DMS79 treated with DMSO at 0.1 percent for 48 hours (cell line): Measurements from ENCODE around the gene SLC7A1.

ENCODE experiments used
- DNase-seq: peaks from one replicate; lab custom pipeline; 2025; lab: John Stamatoyannopoulos, UW

The SLC7A1 gene

DNA sequence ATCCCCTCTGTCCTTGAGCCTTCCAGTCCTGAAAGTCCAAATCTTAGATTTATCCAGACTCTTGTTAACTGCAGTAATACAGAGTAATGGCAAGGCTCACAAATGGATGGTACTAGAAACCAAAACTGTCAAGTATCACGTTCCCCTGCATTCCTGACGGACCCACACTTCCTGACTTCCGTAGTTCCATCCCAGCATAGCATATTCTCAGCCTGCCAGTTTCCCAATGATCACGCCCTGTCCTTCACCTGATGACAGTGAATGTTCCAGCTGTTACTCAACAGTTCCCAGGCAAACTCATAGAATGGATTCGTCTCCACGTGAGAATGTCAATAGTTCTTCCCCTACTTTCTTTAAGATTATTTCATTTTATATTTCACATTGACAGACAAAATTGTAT is 33.6 kb downstream of the SLC7A1 start:
- no peak for DNase-seq

DNA sequence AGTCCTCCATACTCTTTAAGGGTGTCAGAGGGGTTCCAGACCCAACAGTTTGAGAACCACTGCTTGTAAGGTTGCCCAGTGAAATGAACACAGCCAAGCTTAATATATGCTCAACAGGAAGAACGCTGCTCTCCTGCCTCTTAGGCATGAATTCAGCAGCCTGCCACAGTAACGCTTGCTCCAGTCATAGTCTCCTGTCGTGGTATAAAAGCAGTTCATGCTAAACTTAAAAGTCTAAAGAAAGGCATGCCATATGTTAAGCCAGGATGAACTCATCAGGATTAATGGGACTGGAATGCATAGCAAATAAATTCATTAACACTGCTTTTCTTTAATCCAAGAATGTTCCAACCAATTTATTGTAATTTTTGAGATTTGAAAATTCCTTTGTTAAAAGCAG is 38.7 kb downstream of the SLC7A1 start:
- no peak for DNase-seq

DNA sequence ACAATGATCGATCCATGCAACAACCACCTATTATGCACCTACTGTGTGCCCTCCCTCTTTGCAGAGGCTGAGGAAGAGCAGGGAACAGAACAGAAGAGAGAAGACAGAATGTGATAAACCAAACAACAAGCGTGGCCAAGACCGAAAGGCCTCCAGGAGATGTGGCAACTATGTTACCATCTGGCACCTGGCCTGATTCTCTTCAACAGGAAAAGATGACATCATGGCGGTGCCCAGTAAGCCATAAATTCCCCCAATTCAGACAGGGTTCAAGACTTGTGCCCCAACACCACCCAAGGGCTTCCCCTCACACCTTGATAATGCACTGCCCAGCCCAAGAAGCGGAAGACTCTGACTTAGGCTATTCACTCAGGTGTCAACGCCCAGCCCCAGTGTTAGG is 44.3 kb downstream of the SLC7A1 start:
- DNase-seq: no peak

DNA sequence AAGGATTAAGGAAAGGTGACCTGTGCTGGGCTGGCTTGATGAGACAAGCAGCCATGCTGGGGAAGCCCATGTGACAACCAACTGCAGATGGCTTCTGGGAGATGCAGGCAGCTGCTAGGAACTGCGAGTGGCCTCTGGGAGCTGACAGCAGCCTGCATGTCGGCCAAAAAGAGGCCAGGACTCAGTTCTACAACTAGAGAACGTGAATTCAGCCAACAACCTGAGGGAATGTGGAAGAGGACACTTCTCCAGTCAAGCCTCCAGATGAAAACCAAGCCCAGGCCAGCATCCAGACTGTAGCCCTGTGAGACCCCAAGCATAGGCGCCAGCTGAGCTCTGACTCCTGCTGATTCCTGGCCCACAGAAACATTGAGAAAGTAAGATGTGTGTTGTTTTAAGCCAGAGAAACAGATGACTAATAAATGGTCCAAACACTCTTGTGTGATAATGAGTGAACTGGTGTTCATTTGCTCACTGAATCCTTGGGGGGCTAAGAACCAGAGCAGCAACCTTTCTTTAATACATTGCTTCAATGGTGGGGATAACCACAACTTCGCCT is 45.0 kb downstream of the SLC7A1 start:
- no peak for DNase-seq

DNA sequence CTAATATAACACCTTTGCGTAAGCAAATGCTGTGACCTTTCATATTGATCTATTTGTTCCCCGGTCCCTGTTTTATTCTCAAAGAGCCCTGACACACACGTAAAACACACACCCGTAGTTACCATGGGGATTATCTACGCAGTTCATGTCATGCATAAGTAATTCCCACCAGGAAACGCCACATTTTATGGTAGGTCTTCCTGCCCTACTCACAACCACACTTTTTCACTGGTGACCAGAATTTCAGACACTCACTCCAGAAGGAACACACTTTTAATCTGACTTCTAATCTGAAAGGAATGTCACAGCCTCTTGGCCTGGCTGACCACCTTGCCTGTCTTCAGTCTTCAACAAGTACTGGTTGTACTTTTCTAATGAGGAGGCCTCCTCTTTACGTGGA is 46.8 kb downstream of the SLC7A1 start:
- no peak for DNase-seq

DNA sequence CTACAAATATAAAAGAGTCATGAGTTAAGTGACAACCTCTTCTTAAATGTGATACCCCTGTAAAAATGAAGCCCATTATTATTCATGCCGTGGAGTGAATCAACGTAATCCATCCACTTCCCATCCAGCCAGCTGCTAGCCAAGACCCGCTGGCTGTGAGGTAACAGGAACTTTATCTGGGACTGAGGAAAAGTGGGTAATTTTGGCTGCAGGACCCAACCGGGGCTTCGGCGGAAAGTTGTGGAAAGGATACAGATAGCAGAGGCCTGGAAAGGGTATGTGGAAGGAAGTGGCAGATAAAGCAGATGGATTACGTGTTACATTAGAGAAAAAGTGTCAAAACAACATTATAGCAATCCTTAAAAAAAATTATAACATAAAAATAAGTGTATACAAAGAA is 48.3 kb downstream of the SLC7A1 start:
- no peak for DNase-seq

DNA sequence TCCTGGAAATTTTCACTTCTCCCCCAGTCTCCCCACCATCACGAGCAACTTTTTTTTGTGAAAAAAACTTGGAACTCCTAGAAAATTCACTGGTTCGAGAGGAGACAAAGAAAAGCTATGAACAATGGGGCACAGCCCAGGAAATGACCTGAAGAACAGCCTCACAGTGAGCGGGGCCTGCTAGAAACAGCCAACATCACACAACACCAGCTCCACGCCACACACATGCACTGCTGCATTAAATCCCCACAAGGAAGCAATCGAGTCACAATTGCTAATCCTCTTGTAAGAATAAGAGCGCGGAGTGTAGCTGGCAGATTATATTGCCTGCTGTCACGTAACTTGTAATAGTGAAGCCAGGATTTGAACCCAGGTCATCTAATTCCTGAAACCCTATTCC is 48.8 kb downstream of the SLC7A1 start:
- DNase-seq: no peak

DNA sequence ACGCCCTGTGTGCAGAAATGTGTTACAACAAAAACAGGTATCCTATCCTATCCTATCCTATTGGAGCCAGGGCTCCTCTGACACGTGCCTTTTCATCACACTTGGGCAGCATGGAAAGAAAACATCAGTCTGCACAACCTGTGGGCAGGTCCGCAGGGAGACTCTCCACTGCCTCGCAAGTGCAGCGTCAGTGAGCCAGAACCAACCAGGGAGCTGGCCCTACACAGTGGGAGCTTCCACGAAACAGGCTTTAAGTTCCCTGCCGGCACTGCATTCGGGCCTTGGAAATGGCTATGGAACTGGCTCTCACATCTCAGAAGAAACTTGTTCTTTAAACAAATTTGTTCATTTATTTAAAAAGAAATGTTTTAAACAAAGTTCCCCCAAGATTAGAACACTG is 49.5 kb downstream of the SLC7A1 start:
- no peak for DNase-seq

DNA sequence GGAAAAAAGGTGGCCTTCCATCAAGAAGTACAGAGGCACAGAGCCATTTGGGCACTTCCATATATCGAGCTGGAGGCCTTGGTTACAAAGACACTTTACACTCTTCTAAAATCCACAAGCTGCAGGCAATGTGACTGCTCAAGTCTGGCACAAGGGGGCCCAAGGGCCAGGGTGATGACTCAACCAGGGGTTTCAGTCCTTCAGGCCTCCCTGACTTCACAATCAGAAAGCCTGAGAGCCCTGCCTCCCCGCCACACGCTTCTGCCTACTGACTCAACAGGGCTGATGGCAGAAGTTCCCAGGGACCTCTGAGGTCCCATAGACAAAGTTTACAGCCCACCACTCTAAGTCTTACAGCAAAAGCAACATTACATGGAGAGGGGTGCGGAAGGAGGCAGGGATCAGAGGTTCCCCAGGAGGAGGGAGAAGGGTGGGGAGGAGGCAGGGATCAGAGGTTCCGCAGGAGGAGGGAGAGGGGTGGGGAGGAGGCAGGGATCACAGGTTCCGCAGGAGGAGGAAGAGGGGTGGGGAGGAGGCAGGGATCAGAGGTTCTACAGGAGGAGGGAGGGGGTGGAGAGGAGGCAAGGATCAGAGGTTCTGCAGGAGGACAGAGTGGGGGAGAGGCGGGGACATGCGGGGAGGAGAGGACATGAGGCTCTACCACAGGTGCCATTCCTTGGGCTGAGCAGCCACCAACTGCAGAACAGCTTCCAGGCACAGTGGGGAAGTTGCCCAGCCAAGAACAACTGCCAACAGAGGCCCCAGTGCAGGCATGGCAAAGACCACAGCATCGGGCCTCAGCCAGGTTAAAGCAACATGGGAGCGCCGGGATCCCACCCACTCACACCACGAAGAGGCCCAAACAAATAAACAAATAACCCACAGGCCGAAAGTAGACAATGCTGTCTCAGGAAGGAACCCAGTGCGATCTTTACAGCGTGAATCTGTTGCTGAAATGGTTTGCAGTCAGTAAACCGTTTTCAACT is 52.0 kb downstream of the SLC7A1 start:
- no peak for DNase-seq

DNA sequence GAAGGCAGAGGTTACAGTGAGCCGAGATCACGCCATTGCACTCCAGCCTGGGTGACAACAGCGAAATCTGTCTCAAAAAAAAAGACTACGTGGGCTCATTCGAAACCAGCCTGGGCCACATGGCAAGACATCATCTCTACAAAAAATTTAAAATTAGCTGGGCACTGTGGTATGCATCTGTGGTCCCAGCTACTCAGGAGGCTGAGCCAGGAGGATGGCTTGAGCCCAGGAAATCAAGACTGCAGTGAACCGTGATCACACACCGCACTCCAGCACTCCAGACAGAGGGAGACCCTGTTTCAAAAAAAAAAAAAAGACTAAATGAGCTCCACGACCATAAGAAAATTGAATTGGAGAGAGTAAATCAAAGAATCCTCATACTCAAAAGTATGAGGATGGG is 53.1 kb downstream of the SLC7A1 start:
- DNase-seq: no peak

DNA sequence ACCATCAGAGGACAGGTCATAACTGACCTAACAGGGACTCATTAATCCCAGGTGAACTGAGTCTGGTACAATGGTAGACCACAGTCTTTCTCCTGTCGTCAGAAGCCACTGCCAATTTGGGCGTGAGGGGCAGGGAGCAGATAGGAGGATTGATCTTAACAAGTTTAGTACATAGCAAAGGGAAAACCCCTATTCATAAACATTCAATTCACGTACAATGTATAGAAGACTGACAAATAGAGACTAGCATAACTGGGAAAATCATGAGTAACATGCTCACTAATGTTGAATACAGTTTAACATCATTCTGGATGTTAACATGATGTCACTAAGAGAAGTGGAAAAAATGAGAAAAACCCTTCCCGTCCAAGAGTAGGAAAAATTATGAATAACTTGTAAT is 54.1 kb downstream of the SLC7A1 start:
- DNase-seq: no peak

DNA sequence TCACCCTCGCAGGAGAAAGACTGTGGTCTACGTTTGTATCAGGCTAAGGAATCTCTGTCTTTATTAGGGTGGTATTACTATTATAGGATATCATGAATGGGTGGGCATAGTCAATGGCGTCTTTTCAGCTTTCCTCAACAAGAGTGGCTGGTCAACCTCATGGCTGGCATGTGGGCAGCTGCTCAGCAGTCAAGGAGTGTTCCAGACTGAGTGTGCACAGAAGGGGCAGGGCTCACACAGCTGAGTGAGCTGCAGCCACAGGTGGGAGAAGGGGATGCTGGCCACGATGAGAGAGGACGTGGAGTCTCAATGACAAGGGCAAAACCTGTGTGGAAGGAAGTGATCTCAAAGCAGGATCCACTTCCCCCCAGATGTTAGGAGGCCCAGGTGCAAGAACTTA is 54.7 kb downstream of the SLC7A1 start:
- no peak for DNase-seq

DNA sequence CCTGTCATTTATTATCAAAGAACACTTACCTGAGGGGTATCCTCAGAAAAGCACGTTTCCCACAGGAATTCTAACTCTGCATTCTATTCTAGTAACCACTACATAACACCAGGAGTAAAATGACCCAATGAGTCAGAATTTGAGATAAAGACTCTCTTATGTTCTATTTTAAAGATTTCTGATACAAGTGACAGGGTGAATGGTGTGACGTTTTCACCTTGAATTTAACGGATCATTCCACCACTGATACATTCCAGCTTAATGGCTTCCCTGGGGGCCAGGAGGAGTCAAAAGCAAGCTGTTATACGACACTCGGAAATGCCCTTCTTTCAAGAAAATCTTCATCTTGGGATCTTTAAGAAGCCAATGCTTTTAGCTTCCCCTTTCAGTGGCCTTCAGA is 55.2 kb downstream of the SLC7A1 start:
- DNase-seq: no peak

DNA sequence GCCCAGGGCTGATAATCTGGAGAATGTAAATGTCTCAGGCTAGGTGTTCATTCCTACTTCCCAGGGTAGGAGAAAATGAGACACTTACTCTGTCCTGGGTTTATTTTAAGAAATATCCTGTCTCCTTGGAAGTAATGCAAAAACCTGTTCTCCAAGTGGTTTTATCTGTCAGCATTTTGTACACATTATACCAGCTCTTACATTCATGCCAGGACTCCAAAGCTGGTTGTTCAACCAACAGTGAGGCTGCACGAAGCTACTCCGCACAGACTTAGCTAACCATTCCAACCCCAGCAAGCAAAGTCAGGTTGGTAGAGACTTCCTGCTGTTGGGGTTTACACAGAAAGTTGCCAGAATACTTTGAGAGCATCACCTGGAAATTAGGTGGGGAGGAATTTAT is 55.6 kb downstream of the SLC7A1 start:
- DNase-seq: no peak

DNA sequence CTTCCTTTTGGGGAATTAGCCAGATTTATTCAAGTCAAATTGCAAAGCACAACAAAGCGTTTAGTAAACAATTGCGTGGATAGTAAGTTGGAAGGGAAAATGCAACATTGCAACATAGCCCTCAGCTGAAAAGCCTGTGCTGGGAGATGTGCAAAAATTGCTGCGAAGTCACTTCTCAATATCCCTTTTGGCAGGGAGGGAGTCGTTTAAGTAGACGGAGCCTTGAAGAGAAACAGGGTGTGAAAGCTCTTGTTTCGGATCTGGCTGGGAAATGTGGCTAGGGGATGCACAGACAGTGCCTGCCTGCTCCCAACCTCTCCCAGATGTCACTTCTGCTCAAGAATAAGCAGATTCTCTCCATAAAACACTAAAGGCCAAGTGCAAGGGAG is 56.8 kb downstream of the SLC7A1 start:
- DNase-seq: no peak

DNA sequence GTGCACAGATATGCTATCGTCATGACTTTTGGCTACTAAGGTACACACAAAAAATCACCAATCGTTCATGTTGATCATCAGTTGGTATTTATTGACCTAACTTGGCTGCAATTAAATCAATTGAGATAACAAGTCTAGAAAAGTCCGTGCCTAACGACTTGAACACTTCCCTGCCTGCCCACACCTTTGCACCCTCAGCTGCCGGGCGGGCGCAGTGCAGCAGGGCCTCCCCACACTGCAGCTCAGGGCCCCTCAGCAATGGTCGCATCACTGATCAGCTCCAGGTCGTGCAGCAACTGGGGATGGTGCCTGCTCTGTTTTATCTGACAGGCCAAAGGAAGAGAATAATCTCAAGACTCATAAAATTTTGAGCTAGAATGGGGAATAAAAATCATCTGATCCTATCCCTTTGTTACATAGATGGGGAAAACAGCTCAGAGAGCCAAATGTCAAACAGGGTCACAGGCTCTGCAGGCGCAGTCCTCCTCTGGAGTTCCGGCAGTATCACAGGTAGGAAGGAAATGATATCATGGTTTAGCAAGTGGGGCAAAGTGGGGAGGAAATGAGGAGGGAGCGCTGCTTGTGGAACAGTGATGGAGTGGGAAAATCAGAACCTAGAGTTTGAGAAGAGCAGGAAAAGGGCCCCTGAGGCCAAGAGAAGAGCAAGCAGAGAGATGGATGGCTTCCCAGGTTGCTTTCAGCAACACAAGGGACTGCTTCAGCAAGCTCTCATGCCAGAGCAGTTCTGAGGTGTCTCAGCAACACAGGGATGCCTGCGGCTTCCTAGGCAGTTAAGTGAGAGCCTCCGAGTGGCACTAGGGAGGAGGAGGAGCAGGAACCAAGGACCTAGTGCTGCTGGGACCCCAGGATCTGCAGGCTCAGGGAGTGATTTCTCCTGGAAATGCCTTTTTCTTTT is 57.5 kb downstream of the SLC7A1 start:
- DNase-seq: no peak

DNA sequence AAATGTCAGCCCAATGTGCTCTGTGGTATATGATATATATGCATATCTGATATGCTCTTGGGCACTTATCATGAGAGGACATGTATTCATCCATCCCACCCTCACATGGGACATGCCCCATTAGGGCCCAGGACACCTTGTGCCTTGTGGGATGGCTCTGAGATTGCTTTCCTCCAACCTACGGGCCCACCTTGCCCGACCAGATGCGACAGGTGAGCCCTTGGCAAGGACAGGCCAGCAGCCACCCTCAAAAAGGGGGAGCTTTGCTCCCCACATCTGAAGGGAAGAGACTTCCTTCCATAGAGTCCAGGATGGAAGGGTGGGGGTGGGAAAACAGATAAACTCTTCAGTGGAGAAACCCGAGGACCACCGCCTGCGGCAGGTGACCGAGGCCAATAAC is 58.6 kb downstream of the SLC7A1 start:
- DNase-seq: no peak

DNA sequence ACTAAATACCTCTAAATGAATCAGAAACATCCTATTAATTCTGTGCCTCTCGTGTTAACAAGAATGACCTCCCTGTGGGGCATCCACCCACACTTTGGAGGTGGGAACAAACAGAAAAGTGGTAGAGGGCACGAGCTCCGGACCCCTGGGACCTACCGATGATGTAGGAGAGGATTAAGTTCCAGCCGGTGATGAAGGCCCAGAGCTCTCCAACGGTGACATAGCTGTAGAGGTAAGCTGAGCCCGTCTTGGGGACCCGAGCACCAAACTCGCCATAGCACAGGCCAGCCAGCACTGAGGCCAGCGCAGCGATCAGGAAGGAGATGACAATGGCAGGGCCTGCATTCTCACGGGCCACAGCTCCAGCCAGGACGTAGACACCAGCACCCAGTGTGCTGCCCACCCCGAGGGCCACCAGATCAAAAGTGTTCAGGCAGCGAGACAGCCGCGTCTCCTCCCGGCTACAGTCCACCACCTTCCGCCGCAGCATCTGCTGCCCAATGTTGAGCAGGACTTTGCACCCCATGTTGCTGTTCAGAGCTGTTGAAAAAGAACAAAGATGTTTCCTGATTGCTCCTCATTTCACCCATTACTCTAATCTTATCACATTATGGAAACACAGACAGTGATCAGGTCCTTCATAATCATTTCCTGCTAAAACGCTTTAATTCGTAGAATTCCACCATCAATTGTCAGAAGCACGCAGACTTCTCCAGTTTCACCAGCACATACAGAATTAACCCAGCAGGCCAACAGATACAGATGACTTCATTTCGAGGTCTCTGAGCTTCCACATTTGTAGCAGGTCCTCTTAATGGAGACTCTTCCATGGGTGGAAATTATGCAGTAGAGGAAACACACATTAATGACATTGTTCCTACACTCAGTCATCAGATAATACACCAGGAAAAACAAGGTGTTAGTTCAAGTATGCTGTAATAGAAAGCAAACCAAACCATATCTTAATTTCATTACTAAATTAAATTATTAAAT is 59.5 kb downstream of the SLC7A1 start:
- DNase-seq: no peak

DNA sequence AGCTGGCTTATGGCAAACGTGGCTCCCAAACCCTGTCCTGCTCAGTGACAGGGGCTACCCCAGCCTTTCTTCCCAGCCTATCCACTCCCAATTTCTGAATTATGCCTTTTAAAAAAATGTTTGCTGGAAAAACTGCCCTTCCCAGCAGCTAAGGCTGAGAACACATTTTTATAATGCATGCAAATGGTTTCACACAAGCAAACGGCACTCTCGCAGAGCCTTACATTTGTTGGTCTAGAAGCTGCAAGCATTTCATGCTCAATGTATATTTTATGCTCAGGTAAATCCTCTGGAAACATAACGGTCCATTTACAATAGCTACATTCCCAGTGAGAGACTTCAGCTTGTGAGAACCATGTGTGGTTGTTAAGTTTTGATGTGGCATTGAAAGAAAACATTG is 61.4 kb downstream of the SLC7A1 start:
- DNase-seq: no peak

DNA sequence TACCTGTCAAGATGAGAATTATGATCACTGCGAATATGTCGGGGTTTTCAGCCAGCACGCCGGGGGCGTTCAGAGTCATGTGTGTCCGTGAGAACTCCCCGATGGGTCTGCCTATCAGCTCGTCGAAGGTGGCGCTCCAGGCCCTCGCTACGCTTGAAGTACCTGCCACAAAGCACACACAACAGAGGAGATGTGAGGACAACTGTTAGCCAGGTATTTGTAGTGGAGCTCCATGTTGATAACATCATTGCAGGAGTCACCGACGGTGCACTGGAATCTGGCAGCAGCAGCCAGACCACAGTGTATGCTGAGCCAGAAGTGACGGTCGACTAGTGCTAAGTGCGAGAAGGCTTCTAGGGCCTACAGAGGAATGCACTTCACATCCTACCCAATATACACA is 62.7 kb downstream of the SLC7A1 start:
- DNase-seq: no peak

DNA sequence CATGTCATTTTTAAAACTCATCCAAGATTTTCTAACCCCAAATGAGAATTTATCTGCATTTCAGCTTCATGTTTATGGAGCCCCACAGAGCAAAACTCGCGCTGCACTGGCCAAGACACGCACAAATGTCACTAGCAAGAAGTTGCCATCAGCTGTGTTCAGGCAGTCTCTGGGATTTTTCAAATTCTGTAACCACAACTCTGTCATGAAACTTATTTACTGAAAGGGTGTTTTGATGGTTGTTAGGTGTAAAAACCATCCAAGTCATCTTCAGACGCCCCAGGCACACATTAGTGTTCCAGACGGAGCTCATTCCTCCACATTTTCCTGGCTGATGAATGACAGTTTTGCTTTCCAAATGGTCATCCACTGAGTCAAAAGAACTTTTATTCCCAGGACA is 63.4 kb downstream of the SLC7A1 start:
- no peak for DNase-seq

DNA sequence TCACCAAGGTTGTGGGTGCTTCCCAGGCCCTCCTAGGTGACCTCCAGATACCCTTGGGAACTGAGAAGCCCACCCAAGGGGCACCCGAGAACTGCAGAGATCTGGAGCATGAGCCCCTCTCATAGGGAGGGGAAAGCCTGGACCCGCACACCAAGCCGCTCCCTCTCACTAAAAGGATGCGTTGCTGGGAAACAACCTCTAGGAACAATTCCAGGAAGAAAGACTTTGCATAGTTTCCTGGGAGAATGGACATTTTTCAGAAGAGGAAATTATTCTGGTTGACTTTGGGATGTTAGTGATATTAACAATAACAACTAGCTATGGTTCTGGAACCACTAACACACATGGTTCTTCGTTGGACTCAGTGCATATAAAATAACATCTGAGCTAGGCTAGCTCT is 64.6 kb downstream of the SLC7A1 start:
- DNase-seq: no peak
